ENCODE measurements around the gene CCNY.

The CCNY gene

GRCh38 chr10:35558276-35558675 is 222.0 kb downstream of the CCNY start:
- no peak for DNase-seq (ENCODE audit: low read depth, low spot score)

GRCh38 chr10:35559416-35559815 is 223.1 kb downstream of the CCNY start:
- DNase-seq (ENCODE audit: low read depth, low spot score), result no peak

DNA sequence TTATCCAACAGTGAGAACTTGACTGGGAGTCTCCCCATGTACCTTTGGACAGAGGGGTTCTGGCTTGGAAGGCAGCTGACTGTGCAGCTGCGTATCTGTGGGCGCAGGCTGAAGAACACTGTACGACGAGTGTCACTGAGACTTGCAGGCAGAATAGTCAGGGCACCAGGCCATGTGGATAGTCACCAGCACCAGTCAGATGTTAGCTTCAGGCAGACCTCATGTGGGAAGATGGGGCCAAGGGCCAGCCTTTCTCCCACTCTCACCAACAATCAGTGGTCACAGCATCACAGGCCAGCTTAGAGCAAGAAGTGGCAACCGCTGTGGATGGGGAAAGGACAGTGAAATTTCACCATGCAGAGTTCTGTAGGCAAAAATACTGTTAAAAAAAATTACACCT is 225.4 kb downstream of the CCNY start:
- no peak for DNase-seq (ENCODE audit: low read depth, low spot score)

DNA sequence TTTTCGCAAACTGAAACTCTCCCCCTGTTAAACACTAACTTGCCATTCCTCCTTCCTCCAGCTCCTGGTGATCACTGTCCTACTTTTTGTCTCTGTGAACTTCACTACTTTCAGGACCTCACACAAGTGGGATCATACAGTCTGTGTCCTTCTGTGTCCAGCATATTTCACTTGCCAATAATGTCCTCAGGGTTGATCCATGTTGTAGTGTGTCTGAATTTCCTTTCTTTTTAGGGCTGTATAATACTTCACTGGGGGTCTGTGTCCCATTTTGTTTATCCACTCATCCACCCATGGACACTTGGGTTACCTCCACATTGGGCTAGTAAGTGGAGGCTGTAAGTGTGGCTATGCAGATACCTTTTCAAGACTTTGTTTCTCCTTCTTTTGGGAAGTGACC is 226.1 kb downstream of the CCNY start:
- no peak for DNase-seq (ENCODE audit: low read depth, low spot score)

GRCh38 chr10:35563261-35563891 is 227.1 kb downstream of the CCNY start:
- DNase-seq (ENCODE audit: low read depth, low spot score), result no peak

DNA sequence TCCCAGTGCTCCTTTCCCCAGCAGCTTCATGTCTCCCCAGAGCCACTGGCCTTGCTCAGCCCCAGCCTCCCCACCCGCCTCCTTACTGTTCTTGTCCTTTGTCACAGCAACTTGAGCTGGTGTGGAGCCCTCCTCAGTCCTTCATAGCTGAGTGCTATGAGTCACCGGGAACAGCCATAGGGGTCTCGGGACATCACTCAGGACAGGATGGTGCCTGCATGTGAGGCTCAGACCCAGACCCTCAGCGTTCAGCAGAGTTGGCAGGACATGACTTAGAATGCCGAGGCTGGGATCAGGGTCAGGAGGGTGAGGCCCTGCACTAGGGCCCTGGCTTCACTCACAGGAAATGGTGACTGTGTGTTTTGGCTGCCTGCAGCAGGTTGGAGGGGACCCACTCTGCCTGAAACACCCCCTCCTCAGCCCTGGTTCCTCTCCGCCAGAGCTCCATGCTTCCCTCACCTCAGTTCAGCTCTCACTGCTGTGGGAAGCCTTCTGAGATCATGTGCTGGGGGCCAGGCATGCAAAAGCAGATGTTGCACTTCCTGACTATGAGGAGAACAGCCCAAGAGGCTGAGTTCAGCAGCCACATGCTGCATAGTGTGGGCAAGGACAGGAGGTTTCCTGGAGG is 228.1 kb downstream of the CCNY start:
- DNase-seq (ENCODE audit: low read depth, low spot score), result no peak

- no peak for DNase-seq (ENCODE audit: low read depth, low spot score)
Observed at GRCh38 chr10:35565602-35566081, 229.3 kb downstream of the CCNY start.

- no peak for DNase-seq (ENCODE audit: low read depth, low spot score)
Observed at GRCh38 chr10:35567951-35568350, 231.6 kb downstream of the CCNY start.

GRCh38 chr10:35568483-35569015 is 232.2 kb downstream of the CCNY start:
- no peak for DNase-seq (ENCODE audit: low read depth, low spot score)

DNA sequence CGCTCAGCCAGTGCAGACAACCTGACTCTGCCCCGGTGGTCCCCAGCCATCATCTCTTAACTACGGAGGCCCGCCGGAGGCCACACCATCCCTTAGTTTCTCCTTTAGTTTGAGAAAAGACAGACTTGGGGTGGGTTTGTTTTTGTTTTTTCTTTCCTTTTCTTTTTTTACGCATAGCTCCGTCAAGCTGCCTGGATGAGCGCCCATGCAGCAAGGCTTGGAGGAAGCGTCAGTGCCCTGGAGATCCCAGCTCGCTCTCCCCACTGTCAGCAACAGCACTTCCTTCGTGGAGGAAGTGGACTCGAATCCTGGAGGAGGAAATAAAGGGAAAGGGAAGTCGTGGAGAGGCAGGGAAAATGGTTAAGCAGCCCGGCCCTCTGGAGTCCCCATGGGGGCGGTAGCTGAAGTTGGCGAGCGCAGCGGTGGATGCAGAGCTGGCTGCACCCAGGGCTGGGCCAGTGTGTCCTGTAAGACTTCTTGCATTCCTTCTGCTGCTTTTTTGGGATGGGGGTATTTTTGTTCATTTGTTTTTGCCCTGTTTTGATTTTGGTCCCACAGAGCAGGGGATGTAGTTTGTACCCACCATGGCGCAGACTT is 232.9 kb downstream of the CCNY start:
- DNase-seq (ENCODE audit: low read depth, low spot score), result no peak

DNA sequence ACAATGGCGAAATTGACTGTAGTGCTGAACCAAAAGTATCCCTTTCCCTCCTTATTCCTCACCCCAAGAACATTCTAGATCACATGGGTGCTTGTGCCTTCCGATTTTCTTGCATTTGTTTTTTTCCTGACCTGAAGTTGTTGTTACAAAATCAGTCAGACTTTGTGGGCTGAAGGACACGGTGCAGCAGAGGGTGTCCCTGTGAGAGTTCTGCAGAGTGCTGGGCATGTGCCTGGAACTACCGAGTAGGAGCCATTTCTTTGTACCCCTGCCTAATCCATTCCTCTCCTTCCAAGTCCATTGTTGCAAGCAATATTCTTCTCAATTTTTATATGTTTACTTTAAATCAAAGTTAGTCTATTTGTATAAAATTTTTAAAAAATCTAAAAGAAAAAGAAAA is 233.5 kb downstream of the CCNY start:
- no peak for DNase-seq (ENCODE audit: low read depth, low spot score)

- DNase-seq (ENCODE audit: low read depth, low spot score), result no peak
Observed at GRCh38 chr10:35570397-35570796, 234.1 kb downstream of the CCNY start.

DNA sequence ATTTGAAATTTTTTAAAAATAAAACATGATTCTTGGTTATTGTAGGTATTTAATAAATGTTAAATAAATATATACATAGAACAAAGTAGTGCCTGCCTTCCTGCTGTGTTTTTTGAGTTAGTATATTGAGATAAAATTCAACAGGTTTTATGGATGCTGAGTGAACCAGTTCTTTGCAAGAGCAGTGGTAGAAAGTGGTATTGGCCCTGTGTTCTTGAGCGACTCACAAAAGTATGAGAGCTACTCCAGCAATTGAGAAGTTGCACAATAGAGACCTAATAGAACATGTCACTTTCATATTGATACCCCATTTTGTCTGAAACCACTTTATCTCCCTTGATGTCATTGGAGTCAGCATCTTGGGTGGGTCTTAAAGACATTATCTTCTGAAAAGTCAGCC is 236.3 kb downstream of the CCNY start:
- DNase-seq (ENCODE audit: low read depth, low spot score), result no peak

- DNase-seq (ENCODE audit: low read depth, low spot score), result no peak
Observed at GRCh38 chr10:35573796-35574195, 237.5 kb downstream of the CCNY start.

DNA sequence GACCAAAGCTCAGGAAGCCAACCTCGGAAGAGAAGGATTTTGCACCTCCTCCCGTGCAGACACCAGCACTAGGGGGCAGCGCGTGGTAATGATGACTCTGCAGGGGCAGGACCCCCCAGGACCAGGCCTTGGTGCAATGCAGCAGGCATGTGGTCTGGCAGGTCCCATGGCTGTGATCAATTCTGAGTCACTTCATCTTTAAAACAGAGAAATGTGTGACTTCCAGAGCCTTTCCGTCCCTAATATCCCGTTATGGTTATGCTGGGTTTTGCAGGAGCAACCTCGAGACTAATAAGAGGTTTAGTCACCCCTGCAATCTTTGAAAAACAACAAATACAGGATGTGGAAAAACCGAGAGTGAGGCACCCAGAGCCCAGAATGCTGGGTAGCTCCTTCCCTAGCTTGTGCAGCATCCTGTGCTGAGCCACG is 238.6 kb downstream of the CCNY start:
- no peak for DNase-seq (ENCODE audit: low read depth, low spot score)

DNA sequence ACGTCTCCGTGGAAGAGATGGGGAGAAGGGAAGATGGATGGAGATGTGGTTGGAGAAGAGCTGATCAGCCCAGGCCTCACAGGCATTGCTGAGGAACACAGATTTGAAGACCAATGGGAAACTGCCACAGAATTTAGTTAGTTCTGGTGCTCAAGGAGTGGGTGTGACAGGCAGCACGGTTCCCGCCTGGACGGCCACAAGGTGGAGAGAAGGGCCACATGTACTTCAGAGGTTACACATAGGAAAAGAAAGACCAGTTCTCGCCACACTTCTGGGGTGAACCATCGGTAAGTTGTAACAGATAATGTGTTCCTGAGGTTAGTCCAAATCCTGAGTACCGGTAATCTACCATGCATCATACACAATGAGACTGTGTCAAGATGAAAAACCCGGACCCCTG is 239.3 kb downstream of the CCNY start:
- no peak for DNase-seq (ENCODE audit: low read depth, low spot score)

DNA sequence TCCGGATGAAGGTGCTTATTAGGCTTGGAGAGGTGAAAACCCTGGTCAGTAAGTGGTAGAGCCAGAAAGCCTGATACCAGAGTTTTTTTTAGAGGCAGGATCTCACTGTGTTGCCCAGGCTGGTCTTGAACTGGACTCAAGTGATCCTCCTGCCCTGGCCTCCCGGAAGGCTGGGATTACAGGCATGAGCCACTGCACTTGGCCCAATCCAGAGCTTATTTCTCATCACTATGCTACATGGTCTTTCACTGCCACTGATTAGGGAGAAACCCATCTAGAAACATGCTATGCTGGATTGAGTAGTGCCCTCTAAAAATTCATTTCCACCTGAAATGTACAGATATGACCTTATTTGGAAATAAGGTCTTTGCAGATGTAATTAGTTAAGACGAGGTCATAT is 240.4 kb downstream of the CCNY start:
- DNase-seq (ENCODE audit: low read depth, low spot score), result no peak

- DNase-seq (ENCODE audit: low read depth, low spot score), result no peak
Observed at GRCh38 chr10:35577926-35578617, 241.8 kb downstream of the CCNY start.

DNA sequence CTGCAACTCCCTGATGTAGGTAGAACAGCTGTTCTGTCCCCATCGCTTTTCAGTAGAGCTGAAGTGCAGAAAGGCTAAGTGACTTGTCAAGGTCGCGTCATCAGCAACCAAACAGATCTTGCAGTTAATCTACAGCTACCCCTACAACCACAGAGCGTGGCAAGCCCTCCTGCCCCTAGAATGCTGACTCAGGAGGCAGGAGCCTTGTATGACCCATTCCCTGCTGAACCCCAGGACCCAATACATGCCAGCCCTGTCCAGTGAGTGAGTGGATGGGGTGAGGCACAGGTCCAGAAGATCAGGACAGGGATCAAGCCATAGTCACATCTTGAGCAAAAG is 242.3 kb downstream of the CCNY start:
- no peak for DNase-seq (ENCODE audit: low read depth, low spot score)

- no peak for DNase-seq (ENCODE audit: low read depth, low spot score)
Observed at GRCh38 chr10:35579116-35579515, 242.8 kb downstream of the CCNY start.

DNA sequence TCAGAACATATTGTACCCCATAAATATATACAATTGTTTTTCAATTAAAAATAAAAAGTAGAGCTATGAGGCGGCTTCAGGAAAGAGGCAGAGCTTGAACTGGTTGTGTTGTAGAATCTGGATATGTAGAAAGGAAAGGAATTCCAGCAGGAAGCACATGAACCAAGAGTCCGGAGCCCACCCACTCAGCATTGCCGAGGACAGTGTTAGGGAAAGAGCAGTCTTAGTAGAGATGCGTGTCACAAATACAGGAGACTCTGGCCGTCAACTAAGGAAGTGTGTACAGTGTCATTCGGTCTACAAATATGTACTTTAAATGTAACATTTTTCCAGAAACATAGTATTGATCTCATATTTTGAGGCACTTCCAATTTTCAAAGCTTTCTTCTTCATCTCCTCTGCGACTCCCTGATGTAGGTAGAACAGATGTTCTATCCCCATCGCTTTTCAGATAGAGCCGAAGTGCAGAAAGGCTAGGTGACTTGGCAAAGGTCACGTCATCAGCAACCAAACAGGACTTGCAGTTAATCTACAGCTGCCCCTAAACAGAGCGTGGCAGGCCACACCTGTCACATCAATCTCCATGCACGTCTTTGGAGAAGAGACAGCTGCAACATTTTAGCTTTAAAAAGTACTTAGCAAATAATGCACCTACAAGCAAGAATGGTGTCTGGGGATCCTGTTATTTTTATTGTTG is 243.6 kb downstream of the CCNY start:
- no peak for DNase-seq (ENCODE audit: low read depth, low spot score)

DNA sequence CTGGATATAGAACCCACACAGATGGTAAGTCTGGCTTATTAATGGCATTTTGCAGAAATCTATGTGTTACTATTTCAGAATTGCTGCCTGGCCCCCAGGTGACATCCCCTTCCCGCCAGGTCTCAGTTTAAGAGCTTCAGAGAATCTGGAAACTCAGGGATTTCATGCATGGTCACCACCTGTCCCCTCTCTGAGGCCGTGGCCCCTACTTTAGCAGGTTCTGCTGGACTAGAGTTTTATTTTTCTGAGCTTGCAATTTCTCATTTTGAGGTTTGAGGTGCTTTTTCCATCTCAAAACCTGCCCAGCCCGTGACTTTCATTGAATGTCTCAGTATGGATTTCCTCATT is 244.1 kb downstream of the CCNY start:
- DNase-seq (ENCODE audit: low read depth, low spot score), result no peak
